Transverse colon (tissue), 4 donors: ENCODE data around the gene LGSN. TPM values are rescaled to one million over a fixed set of nuclear protein-coding genes. Genes with fewer than 3 reads are reported as not detected.
"Not testable (repeated sequence)": the region's sequence is repeated elsewhere in the genome, so short reads cannot be mapped to it uniquely, and the experiment has no call there.

Experiments used
- DNase-seq: peaks from one replicate; pipeline ENCODE4 v3.0.0-alpha.2; 2019
- H3K27ac ChIP-seq, 4 donors: fragments of 200-600 bp; sonication (generic); 2 replicates each; pipeline ENCODE4 v1.5.1; 2016 to 2018; ENCODE audit warnings: inconsistent platforms in 4 of 4
- H3K27me3 ChIP-seq: fragments of 200-600 bp; sonication (generic); 2 replicates; pipeline ENCODE4 v1.5.1; 2017; ENCODE audit warnings: inconsistent platforms
- H3K36me3 ChIP-seq, 4 donors: fragments of 200-600 bp; sonication (generic); 2 replicates each; pipeline ENCODE4 v1.5.1; 2017 to 2019; ENCODE audit warnings: inconsistent platforms in 4 of 4
- H3K4me1 ChIP-seq, 4 donors: fragments of 200-600 bp; sonication (generic); 2 replicates each; pipeline ENCODE4 v1.5.1; 2017 to 2020; ENCODE audit warnings: inconsistent platforms in 4 of 4
- H3K4me3 ChIP-seq, 4 donors: fragments of 200-600 bp; sonication (generic); 1 replicate in 1 of 4; 2 replicates in 3 of 4; pipeline versions ENCODE4 v1.5.1 to v1.6.1; 2017 to 2019; ENCODE audit warnings: inconsistent platforms in 4 of 4
- H3K9me3 ChIP-seq, 2 donors: fragments of 200-600 bp; sonication (generic); 2 replicates each; pipeline ENCODE4 v1.5.1; 2017 to 2019; ENCODE audit warnings: inconsistent platforms in 2 of 2
- EP300 ChIP-seq: sonication (generic); formaldehyde crosslinking; IDR thresholded peaks from one replicate; pipeline ENCODE4 v1.6.1; 2017; ENCODE audit warnings: antibody characterized with exemption, low read depth
- POLR2A ChIP-seq: fragments of 450-650 bp; IDR thresholded peaks from one replicate; pipeline ENCODE4 v1.6.1; 2016; ENCODE audit warnings: antibody characterized with exemption, mild to moderate bottlenecking, moderate library complexity
- POLR2AphosphoS5 ChIP-seq, 3 donors: sonication (generic); formaldehyde crosslinking; IDR thresholded peaks; one replicate each; pipeline ENCODE4 v1.6.1; 2016; ENCODE audit warnings: antibody characterized with exemption in 3 of 3
- WGBS, 2 donors: methylation state at CpG; one replicate each; pipeline ENCODE4 v1.1.5; 2018; ENCODE audit warnings: low coverage in 1 of 2; 5-methylcytosine and 5-hydroxymethylcytosine counted together
- in situ Hi-C, 4 donors: fragments of 200-750 bp; cut with MboI; loops; one replicate each; pipeline versions ENCODE4 v1.15.0 to v1.15.1; 2017; ENCODE audit warnings: low sequenced_read_pairs in 3 of 4, low pct_ligation_motif_present in 1 of 4, low pct_unique_long_range_greater_than_20kb in 1 of 4
- intact Hi-C: fragments of 100-400 bp; cut with DNase I; formaldehyde crosslinking; loops from one replicate; pipeline ENCODE4 v1.15.1; 2023; ENCODE audit warnings: low total_unique reads
- total RNA-seq, 4 donors: library from RNA; depleted of rRNA; stranded (reverse); fragments of >200 nt; gene quantifications; one replicate each; pipeline ENCODE4 v1.1.0, GENCODE V29; 2016
- TF ChIP-seq, protein P1 (sequence below), 5 experiments: fragments of 200-600 bp in 3 of 5; fragments of 450-650 bp in 2 of 5; sonication (generic) in 3 of 5; IDR thresholded peaks; 1 replicate in 2 of 5; 2 replicates in 3 of 5; pipeline ENCODE4 v1.5.1; 2016 to 2017; ENCODE audit warnings: antibody characterized with exemption in 5 of 5, inconsistent platforms in 3 of 5, mild to moderate bottlenecking in 2 of 5, moderate library complexity in 1 of 5

LGSN gene
- 1 to 10 TPM in 1 of 4 donors, under 1 TPM in 1, not detected in 2; 0.32 to 2.4 TPM for total RNA-seq

- H3K27ac ChIP-seq = no peak within 1 kb of the TSS
- no peak within 1 kb of the TSS for H3K4me3 ChIP-seq
- intact Hi-C loops (no loop called here), in situ Hi-C loops (loop anchor here in 1 of 4 donors (25.0 kb wide), 1 partner anchor 442 kb away; no protein-coding TSS in a partner anchor)
- H3K9me3 ChIP-seq = no peaks in the 10 kb centered on the region
- no peaks in the 10 kb centered on the region for H3K4me1 ChIP-seq
- DNase-seq = no peak
- 79% methylated on average over 4 of the region's 4 CpGs for WGBS, 2 donors
- H3K27me3 ChIP-seq = no peaks in the 10 kb centered on the region
- TF ChIP-seq, protein P1, sequence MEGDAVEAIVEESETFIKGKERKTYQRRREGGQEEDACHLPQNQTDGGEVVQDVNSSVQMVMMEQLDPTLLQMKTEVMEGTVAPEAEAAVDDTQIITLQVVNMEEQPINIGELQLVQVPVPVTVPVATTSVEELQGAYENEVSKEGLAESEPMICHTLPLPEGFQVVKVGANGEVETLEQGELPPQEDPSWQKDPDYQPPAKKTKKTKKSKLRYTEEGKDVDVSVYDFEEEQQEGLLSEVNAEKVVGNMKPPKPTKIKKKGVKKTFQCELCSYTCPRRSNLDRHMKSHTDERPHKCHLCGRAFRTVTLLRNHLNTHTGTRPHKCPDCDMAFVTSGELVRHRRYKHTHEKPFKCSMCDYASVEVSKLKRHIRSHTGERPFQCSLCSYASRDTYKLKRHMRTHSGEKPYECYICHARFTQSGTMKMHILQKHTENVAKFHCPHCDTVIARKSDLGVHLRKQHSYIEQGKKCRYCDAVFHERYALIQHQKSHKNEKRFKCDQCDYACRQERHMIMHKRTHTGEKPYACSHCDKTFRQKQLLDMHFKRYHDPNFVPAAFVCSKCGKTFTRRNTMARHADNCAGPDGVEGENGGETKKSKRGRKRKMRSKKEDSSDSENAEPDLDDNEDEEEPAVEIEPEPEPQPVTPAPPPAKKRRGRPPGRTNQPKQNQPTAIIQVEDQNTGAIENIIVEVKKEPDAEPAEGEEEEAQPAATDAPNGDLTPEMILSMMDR (IDR thresholded peaks at IDR 0.05) = no peak
- TF ChIP-seq POLR2AphosphoS5 (IDR thresholded peaks at IDR 0.05) (no peak), EP300 (no peak), POLR2A (no peak)
- no peaks in the 10 kb centered on the region for H3K36me3 ChIP-seq
These were observed at the start of gene LGSN for GRCh38 chr6:63319939-63320338. TSS of gene LGSN (minus strand) at chr6:63319983. CDS start at chr6:63319943, 40 bp downstream.

DNA sequence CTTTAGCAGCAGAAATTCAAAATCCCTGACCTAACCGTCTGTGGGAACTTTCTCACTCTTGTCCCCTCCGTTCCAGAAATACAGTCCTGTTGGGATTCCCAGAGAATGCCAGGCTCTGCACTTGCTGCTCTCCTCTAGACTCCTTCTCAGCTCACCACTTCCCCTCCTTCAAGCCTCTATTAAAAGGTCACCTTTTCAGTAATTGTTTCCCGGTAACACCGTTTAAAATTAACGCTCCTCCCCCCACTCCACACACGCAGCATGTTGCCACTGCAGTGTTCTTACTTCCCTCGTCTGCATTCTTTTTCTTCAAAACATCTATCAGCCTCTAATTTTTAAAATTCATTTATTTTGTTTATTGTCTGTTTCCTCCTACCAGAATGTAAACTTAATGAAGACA lies 48.6 kb upstream of the LGSN start:
- H3K9me3 ChIP-seq = no peaks in the 10 kb centered on the region
- WGBS, 2 donors = 79 to 80% methylated on average over 7 of the region's 7 CpGs
- no peak overlapping the region for H3K4me3 ChIP-seq
- intact Hi-C loops (no loop called here), in situ Hi-C loops (loop anchor here in 3 of 4 donors (25.0 kb wide), 2 partner anchors 219 to 394 kb away; no protein-coding TSS in a partner anchor)
- no peaks in the 10 kb centered on the region for H3K27me3 ChIP-seq
- H3K4me1 ChIP-seq = no peaks in the 10 kb centered on the region
- TF ChIP-seq, protein P1 (IDR thresholded peaks at IDR 0.05) = no peak
- TF ChIP-seq POLR2AphosphoS5 (IDR thresholded peaks at IDR 0.05) (no peak), POLR2A (no peak), EP300 (no peak)
- H3K27ac ChIP-seq = no peak overlapping the region
- no peak for DNase-seq
- H3K36me3 ChIP-seq = no peaks in the 10 kb centered on the region

DNA sequence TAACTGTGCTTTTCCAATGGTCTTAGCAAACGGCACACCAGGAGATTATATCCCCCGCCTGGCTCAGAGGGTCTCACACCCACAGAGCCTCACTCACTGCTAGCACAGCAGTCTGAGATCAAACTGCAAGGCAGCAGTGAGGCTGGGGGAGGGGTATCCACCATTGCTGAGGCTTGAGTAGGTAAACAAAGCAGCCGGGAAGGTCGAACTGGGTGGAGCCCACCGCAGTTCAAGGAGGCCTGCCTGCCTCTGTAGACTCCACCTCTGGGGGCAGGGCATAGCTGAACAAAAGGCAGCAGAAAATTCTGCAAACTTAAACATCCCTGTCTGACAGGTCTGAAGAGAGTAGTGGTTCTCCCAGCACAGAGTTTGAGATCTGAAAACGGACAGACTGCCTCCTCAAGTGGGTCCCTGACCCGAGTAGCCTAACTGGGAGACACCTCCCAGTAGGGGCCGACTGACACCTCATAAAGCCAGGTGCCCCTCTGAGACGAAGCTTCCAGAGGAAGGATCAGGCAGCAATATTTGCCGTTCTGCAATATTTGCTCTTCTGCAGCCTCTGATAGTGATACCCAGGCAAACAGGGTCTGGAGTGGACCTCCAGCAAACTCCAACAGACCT lies 42.8 kb upstream of the LGSN start:
- 82% methylated on average over 10 of the region's 10 CpGs; no CpG with 5 or more reads in 1 of the 2 donors for WGBS, 2 donors
- H3K4me1 ChIP-seq, H3K36me3 ChIP-seq, H3K4me3 ChIP-seq, H3K27ac ChIP-seq, intact Hi-C loops, H3K27me3 ChIP-seq, DNase-seq, H3K9me3 ChIP-seq: not testable (repeated sequence)
- in situ Hi-C loops = loop anchor here in 3 of 4 donors (25.0 kb wide), 2 partner anchors 225 to 400 kb away; no protein-coding TSS in a partner anchor

- intact Hi-C loops, H3K27me3 ChIP-seq, DNase-seq, H3K9me3 ChIP-seq, H3K4me3 ChIP-seq, H3K27ac ChIP-seq, H3K36me3 ChIP-seq: not testable (repeated sequence)
- H3K4me1 ChIP-seq = peaks cover 3 to 12% (median 5%) of the 10 kb centered on the region in 4 donors
- WGBS, 2 donors = 96 to 100% methylated on average over 1 to 3 of the region's 3 CpGs
- in situ Hi-C loops = loop anchor here (10.0 to 25.0 kb wide), 4 partner anchors 230 to 407 kb away; no protein-coding TSS in a partner anchor
These were observed 37.6 kb upstream of the LGSN start for GRCh38 chr6:63357384-63357783.

DNA sequence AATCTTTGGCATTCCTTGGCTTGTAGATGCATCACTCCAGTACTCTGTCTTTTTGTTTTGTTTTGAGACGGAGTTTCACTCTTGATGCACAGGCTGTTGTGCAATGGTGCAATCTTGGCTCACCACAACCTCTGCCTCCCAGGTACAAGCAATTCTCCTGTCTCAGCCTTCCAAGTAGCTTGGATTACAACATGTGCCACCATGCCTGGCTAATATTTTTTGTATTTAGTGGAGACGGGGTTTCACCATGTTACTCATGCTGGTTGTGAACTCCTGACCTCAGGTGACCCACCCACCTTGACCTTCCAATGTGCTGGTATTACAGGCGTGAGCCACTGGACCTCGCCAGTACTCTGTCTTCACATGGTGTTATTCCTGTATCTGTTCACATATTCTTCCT lies 35.8 kb upstream of the LGSN start:
- Histone ChIP-seq H3K27me3 (no peaks in the 10 kb centered on the region), H3K27ac (no peak overlapping the region), H3K4me1 (peaks cover 3 to 17% (median 5%) of the 10 kb centered on the region in 4 donors), H3K9me3 (no peaks in the 10 kb centered on the region), H3K4me3 (no peak overlapping the region), H3K36me3 (no peaks in the 10 kb centered on the region)
- no peak for DNase-seq
- in situ Hi-C loops = loop anchor here (10.0 to 25.0 kb wide), 4 partner anchors 232 to 409 kb away; no protein-coding TSS in a partner anchor
- no peak for TF ChIP-seq POLR2AphosphoS5 (IDR thresholded peaks at IDR 0.05)
- no peak for TF ChIP-seq POLR2A
- TF ChIP-seq, protein P1 (IDR thresholded peaks at IDR 0.05) = no peak
- no peak for TF ChIP-seq EP300
- 80 to 94% methylated on average over 2 to 4 of the region's 4 CpGs for WGBS, 2 donors
- intact Hi-C loops = no loop called here
